ENCODE results near the gene CACNB1. TPM values are rescaled to one million over a fixed set of nuclear protein-coding genes. Genes with fewer than 3 reads are reported as not detected.

The CACNB1 gene
- total RNA-seq, 1 donor from 2014 or later, result 77.1 TPM

GRCh38 chr17:39183720-39184119 lies 13.7 kb downstream of the CACNB1 start:
- no peak for DNase-seq
- H3K4me3 Mint-ChIP-seq (ENCODE audit: unreplicated experiment), result no peak overlapping the region
- H3K4me1 Mint-ChIP-seq (ENCODE audit: low read depth, unreplicated experiment), result no peaks in the 10 kb centered on the region
- no peak for TF ChIP-seq CTCF (IDR thresholded peaks at IDR 0.05; ENCODE audit: partially characterized antibody, unreplicated experiment)
- peaks cover 2% of the 10 kb centered on the region for H3K27me3 Mint-ChIP-seq (ENCODE audit: unreplicated experiment)
- H3K9me3 Mint-ChIP-seq (ENCODE audit: unreplicated experiment), result no peaks in the 10 kb centered on the region
- H3K27ac Mint-ChIP-seq (ENCODE audit: unreplicated experiment), result no peak overlapping the region
- H3K36me3 Mint-ChIP-seq (ENCODE audit: unreplicated experiment), result peaks cover 7% of the 10 kb centered on the region

GRCh38 chr17:39183045-39183444 lies 14.4 kb downstream of the CACNB1 start:
- no peaks in the 10 kb centered on the region for H3K9me3 Mint-ChIP-seq (ENCODE audit: unreplicated experiment)
- no peaks in the 10 kb centered on the region for H3K4me1 Mint-ChIP-seq (ENCODE audit: low read depth, unreplicated experiment)
- peak overlapping the region; percentile 15 for H3K27ac Mint-ChIP-seq (ENCODE audit: unreplicated experiment)
- H3K36me3 Mint-ChIP-seq (ENCODE audit: unreplicated experiment), result peaks cover 8% of the 10 kb centered on the region
- no peak overlapping the region for H3K4me3 Mint-ChIP-seq (ENCODE audit: unreplicated experiment)
- DNase-seq, result no peak
- no peak for TF ChIP-seq CTCF (IDR thresholded peaks at IDR 0.05; ENCODE audit: partially characterized antibody, unreplicated experiment)
- peaks cover 2% of the 10 kb centered on the region for H3K27me3 Mint-ChIP-seq (ENCODE audit: unreplicated experiment)

GRCh38 chr17:39181303-39181702 lies 16.2 kb downstream of the CACNB1 start:
- H3K4me3 Mint-ChIP-seq (ENCODE audit: unreplicated experiment), result no peak overlapping the region
- H3K9me3 Mint-ChIP-seq (ENCODE audit: unreplicated experiment), result peaks cover 4% of the 10 kb centered on the region
- no peak for DNase-seq
- H3K4me1 Mint-ChIP-seq (ENCODE audit: low read depth, unreplicated experiment), result peaks cover under 1% of the 10 kb centered on the region
- no peak overlapping the region for H3K27ac Mint-ChIP-seq (ENCODE audit: unreplicated experiment)
- peaks cover 2% of the 10 kb centered on the region for H3K27me3 Mint-ChIP-seq (ENCODE audit: unreplicated experiment)
- no peak for TF ChIP-seq CTCF (IDR thresholded peaks at IDR 0.05; ENCODE audit: partially characterized antibody, unreplicated experiment)
- H3K36me3 Mint-ChIP-seq (ENCODE audit: unreplicated experiment), result peaks cover 14% of the 10 kb centered on the region

GRCh38 chr17:39178536-39178935 lies 18.9 kb downstream of the CACNB1 start:
- H3K27me3 Mint-ChIP-seq (ENCODE audit: unreplicated experiment), result peaks cover 3% of the 10 kb centered on the region
- H3K9me3 Mint-ChIP-seq (ENCODE audit: unreplicated experiment), result peaks cover 4% of the 10 kb centered on the region
- H3K36me3 Mint-ChIP-seq (ENCODE audit: unreplicated experiment), result peaks cover 11% of the 10 kb centered on the region
- no peak for TF ChIP-seq CTCF (IDR thresholded peaks at IDR 0.05; ENCODE audit: partially characterized antibody, unreplicated experiment)
- no peak overlapping the region for H3K27ac Mint-ChIP-seq (ENCODE audit: unreplicated experiment)
- no peak overlapping the region for H3K4me3 Mint-ChIP-seq (ENCODE audit: unreplicated experiment)
- DNase-seq, result no peak
- peaks cover 6% of the 10 kb centered on the region for H3K4me1 Mint-ChIP-seq (ENCODE audit: low read depth, unreplicated experiment)

- Mint-ChIP-seq H3K27me3 (ENCODE audit: unreplicated experiment) (peaks cover 7% of the 10 kb centered on the region), H3K36me3 (ENCODE audit: unreplicated experiment) (peaks cover 7% of the 10 kb centered on the region), H3K9me3 (ENCODE audit: unreplicated experiment) (peaks cover 4% of the 10 kb centered on the region), H3K4me1 (ENCODE audit: low read depth, unreplicated experiment) (peaks cover 12% of the 10 kb centered on the region), H3K27ac (ENCODE audit: unreplicated experiment) (no peak overlapping the region), H3K4me3 (ENCODE audit: unreplicated experiment) (no peak overlapping the region)
- DNase-seq, result no peak
- no peak for TF ChIP-seq CTCF (IDR thresholded peaks at IDR 0.05; ENCODE audit: partially characterized antibody, unreplicated experiment)
These were observed 20.2 kb downstream of the CACNB1 start for GRCh38 chr17:39177256-39177655.
